NCI-H2196 treated with DMSO at 0.1 percent for 48 hours (cell line): ENCODE measurements around the gene PTPRO.

Experiments used
- DNase-seq: peaks from one replicate; lab custom pipeline; 2025; ENCODE audit not compliant: unreplicated experiment; lab: John Stamatoyannopoulos, UW

Gene PTPRO

DNA sequence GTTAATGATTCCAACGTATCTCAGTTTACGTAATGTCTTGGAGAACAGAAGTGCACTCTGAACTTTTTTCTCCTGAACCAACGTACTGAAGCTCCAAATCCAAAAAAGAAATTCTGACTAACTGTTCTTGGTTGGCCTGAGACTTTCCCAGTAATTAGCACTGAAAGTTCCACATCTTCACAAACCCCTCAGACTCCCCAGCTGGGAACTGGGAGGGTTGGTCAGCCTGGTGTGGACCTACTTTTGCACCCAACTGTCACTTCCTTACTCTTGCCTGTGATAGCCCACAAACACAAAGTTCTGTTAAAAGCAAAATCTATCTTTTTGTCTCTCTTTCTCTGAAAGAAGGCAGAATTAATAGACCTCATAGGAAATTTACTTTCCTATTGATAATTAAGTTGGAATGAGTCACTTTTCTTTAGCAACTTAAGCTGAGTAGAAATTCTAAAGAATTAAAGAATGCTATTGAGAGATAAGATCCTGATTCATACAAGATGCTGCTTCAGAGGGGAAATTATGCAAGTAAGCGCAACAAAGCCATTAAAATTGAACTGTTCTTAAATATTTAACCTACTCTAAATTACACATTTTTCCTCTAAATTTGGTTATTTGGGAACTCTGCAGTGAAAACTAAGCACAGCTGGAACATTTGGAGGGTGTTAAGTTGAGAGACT lies 311.8 kb downstream of the PTPRO start:
- no peak for DNase-seq

- DNase-seq, result no peak
These were observed 314.0 kb downstream of the PTPRO start for GRCh38 chr12:15636060-15636890.

DNA sequence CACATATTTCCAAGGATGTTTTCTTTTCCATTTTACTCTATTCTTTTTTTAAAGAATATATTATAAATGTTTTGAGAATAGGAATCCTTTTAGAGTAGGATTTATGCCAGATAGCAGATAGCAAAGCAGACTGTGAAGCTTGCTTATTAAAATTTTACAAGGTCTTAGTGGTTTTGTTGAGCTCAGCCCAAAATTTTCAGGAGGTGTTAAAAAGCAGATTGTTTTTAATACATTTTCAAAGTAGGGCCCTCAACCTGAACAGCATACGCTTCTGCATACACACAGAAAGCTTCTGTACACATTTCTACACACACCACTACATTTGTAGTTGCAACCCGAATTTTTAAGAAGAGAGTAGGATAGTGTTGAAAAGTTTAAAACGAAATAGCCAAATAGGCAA lies 315.9 kb downstream of the PTPRO start:
- no peak for DNase-seq

- no peak for DNase-seq
These were observed 322.4 kb downstream of the PTPRO start for GRCh38 chr12:15644700-15645099.

DNA sequence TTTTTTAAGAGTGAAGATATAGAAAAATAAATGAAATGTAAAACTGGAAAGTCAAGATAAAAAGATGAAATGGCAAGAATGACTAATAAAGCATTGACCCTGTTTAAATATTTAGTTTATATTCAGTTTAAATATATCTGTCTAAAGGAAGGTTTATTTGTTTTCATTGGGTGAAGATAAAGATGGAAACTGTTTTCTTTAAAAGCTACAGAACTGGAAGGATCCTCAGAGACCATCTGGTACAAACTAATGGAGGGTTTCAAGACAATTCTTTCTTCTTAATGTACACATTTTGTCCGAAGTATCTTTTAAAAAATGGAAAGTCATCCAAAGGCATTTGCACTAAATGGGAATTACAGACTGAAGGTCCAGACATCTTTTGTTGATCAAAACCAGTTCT lies 324.3 kb downstream of the PTPRO start:
- DNase-seq, result no peak
